GM21515 (cell line): Measurements from ENCODE around the gene SLC25A28.
A peak's percentile ranks its signal among the peaks of the same experiment; 100 is the strongest.

ENCODE experiments used
- ATAC-seq: cut with Tn5 transposase; IDR thresholded peaks from one replicate; pipeline ENCODE4 v1.9.1; 2021; ENCODE audit not compliant: unreplicated experiment

SLC25A28 gene, protein sequence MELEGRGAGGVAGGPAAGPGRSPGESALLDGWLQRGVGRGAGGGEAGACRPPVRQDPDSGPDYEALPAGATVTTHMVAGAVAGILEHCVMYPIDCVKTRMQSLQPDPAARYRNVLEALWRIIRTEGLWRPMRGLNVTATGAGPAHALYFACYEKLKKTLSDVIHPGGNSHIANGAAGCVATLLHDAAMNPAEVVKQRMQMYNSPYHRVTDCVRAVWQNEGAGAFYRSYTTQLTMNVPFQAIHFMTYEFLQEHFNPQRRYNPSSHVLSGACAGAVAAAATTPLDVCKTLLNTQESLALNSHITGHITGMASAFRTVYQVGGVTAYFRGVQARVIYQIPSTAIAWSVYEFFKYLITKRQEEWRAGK

GRCh38 chr10:99619851-99620710 lies at the start of gene SLC25A28:
Gene SLC25A28 (minus strand): TSS chr10:99620439. CDS start chr10:99620335, 104 bp downstream.
- peak; percentile 82 for ATAC-seq

DNA sequence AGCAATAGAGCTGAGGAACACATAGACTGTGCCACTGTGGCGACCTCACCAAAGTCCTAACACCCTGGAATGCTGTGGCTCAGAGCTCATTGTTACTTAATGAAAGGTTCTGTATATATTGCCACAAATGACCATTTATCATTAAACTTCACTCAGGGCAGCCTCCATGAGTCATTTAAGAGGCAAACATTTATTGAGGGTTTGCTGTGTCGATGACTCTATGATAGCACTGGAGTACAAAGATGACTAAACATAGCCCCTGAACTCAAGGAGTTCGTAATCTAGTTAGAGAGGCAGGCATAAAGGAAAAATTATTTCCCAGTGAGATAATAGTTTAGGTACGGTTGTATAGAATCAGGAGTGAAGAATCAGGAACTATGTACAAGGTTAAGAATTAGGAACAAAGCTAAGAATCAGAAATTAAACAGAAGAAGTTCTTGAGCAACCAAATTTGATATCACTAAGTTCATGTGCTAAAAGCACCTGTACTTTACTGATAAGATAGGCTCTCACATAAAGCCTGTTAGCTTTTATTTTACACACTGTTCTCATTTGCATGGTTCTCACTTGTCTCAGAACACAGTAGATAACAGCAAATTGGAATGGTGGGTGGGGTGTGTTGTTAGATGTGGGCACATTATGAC lies 47.0 kb upstream of the SLC25A28 start:
- ATAC-seq, result no peak

DNA sequence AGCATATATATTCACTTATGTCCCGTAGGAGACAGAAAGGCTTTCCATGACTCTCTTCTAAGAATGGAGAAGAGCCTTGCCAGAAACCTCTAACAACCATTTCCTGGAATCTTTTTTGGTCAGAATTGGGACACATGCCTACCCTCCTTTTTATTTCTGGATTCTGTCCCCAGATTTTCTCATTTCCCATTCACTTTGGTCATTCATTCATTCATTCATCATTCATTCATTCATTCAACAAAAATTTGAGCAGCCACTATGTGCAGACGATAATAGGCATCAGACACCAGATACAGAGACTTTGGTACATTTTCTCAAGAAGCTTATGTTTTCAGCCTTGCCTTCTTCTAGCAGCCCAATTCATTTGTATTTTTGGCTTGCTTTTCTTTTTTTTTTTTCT lies 45.1 kb upstream of the SLC25A28 start:
- no peak for ATAC-seq

DNA sequence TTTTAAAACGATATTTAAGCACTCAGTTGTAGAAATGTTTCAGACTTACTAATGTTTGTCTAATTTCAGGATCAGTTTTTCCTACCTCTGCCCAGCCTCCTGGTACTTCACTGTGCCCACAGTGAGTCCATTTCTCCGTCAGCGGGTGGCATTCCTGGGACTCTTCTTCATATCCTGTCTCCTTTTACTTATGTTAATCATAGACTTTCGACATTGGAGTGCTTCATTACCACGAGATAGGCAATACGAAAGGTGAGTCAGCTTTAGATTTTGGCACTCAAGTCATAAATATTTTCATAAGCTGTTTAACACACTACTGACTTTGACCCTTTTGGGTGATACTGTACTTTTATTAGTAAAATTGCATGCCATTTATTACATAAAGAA lies 41.1 kb upstream of the SLC25A28 start:
- no peak for ATAC-seq

- no peak for ATAC-seq
Observed at GRCh38 chr10:99660662-99661376, 40.6 kb upstream of the SLC25A28 start.

GRCh38 chr10:99659868-99660366 lies 39.7 kb upstream of the SLC25A28 start:
- no peak for ATAC-seq

DNA sequence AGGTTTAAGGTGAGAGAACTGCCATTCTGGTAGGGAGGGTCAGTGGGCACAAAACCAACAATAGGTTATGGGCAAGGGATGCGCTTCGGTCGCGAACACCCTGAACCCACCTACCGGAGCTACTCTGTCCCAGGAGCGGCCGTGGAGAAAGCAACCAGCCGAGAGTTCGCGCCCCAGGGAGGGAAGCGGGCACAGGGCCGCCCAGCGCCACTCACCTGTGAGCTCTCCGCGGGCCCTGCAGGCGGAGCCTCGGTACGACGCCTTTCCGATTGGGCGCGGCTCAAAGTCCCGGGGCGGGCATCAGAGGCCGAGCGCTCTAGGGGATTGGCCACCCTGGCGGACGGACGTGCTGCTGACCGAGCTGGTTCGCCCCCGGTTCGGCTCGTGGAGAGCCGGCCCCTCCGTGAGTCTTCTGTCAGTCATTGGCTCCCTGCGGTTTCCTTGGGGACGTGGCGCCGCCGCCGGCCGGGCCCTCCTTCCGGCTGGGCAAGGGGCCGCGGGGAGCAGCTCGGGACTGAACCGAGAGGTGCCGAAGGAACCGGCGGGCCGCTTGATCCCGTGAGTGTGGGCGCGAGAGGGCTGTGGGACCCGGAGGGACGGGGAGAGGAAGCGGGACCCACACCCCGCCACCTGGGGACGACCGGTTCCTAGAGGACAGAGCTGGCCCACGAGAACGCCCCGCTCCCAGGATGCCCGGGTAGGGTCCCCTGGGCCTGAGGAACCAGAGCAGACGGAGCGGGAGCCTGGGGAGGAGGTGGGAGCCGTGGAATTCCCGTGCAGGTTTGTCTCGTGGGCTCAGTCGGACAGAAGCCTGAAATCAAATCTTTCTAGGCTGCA lies 39.0 kb upstream of the SLC25A28 start, which contains the start of gene ENTPD7:
ENTPD7 (plus strand) TSS at position 479 of the 837 bp plus-strand sequence. CDS start 448 bp downstream, outside the sequence.
- ATAC-seq, result peak; percentile 99

DNA sequence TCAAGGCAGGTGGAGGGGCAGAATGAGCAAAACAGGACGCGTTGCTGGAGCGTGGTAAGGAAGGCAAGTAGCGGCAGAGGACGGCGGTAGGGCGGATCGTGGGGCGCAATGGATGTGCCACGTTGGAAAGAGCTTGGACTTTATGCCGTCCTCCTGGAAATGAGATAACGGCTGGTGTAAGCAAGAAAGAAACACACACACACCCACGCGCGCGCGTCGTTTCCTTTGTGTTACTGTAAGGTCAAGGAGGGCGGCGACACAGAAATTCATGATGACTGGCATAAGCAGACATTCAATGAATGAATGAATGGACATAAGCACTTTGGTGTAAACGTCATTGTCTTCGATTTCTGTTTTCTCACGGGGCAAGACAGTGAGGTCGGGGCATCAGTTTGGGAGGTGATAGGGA lies 38.4 kb upstream of the SLC25A28 start:
- ATAC-seq, result peak; percentile 1

GRCh38 chr10:99656199-99657064 lies 36.2 kb upstream of the SLC25A28 start:
- no peak for ATAC-seq

DNA sequence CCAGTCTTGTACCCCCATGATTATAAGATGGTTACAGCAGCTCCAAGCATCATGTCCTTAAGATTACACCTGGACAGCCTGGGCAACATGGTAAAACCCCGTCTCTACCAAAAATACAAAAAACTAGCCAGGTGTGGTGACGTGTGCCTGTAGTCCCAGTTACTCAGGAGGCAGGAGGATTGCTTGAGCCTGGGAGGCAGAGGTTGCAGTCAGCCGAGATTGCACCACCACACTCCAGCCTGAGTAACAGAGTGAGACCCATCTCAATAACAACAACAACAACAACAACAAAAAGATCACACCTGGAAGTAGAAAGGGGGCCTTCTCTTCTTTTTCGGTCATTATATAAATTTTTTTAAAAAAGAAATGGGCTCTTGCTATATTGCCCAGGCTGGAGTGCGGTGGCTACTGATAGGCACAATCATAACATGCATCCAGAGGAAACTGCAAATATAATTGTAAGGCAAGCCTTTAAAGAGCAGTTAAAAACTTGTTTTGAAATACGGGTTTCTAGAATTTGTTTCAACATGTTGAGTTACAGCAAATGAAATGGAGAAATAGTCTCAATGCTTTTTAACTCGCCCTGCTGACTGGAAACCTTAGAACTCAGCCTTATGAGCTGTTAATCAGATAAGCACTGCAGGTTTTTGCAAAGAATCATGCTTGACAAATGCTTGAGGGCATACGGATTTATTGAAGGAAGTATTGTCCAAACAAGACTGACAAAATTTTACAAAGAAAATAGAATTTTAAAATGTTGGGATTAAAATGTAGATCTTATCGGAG lies 34.3 kb upstream of the SLC25A28 start:
- ATAC-seq, result no peak

GRCh38 chr10:99652800-99653390 lies 32.7 kb upstream of the SLC25A28 start:
- no peak for ATAC-seq

DNA sequence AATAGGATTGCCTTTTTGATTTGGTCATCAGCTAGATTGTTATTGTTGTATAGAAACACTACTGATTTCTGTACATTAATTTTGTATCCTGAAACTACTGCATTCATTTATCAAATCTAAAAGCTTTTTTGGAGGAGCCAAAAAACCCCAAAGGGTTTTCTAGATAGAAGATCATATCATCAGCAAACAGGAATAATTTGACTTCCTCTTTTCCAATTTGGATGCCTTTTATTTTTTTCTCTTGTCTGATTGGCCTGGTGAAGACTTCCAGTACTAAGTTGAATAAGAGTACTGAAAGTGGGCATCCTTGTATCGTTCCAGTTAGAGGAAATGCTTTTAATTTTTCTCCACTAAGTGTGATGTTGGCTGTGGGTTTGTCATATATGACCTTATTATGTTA lies 28.5 kb upstream of the SLC25A28 start:
- ATAC-seq, result no peak

DNA sequence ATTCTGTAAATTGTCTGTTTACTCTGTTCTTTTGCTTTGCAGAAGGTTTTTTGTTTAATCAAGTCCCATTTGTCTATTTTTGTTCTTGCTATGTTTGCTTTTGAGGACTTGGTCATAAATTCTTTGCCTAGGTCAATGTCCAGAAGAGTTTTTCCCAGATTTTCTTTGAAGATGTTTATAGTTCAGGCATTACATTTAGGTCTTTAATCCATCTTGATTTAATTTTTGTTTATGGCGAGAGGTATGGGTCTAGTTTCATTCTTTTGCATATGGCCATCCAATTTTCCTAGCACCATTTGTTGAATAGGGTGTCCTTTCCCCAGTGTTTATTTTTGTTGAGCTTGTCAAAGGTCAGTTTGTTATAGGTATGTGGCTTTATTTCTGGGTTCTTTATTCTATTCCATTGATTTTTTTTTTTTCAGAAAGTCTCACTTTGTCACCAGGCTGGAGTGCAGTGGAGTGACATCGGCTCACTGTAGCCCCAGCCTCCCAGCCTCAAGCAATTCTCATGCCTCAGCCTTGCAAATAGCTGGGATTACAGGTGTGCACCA lies 27.4 kb upstream of the SLC25A28 start:
- ATAC-seq, result no peak

GRCh38 chr10:99633832-99634231 lies 13.6 kb upstream of the SLC25A28 start:
- no peak for ATAC-seq

DNA sequence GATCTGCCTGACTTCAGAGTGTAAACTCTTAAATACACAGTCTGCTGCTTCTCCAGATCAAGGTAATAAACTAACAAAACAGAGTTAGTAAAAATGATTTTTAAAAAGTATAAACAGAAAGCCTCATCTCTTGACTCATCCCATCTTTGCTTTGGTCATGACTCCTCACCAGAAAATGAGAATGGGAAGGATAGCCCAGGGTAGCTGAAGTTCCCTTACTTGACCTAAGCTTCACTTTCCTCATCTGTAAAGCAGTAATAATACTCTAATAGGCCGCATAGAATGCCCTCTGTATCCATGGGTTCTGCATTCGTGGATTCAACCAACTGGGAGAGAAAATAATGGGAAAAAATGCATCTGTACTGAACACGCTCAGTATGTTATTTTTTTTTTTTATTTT lies 11.3 kb upstream of the SLC25A28 start:
- ATAC-seq, result no peak

GRCh38 chr10:99630991-99631390 lies 10.8 kb upstream of the SLC25A28 start:
- no peak for ATAC-seq

DNA sequence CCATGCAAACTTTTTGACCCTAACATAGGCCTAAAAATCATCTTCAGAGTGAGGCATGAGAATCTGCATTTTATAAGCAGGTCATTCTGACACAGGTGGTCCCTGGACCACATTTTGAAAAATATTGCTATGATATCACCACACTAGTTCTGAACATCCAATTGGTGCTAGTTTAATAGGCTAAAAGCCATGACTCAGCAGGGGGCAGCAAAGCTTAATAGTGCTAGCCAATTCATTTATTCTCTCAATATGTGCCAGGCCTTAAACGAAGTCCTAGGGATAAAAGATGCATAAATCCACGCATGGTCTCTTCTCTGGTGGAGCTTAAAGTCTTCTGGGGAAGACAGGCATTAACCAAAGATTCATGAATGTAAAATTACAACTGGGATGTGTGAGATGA lies 10.2 kb upstream of the SLC25A28 start:
- ATAC-seq, result no peak
